Measurements from ENCODE around the gene NPL.

Gene NPL

GRCh38 chr1:182848736-182849135 lies 59.2 kb downstream of the NPL start:
- H3K27ac ChIP-seq (ENCODE audit: low read length) = no peak overlapping the region
- H3K4me3 ChIP-seq (ENCODE audit: low read length) = no peak overlapping the region
- H3K9me3 ChIP-seq (replicated peaks; ENCODE audit: insufficient read depth, low read length) = no peaks in the 10 kb centered on the region
- TF ChIP-seq EZH2 (optimal IDR thresholded peaks at IDR 0.05; ENCODE audit: low read depth, low read length) = no peak
- TF ChIP-seq EZH2phosphoT487 (IDR thresholded peaks at IDR 0.05; ENCODE audit: low read length) = no peak
- TF ChIP-seq, protein P1, sequence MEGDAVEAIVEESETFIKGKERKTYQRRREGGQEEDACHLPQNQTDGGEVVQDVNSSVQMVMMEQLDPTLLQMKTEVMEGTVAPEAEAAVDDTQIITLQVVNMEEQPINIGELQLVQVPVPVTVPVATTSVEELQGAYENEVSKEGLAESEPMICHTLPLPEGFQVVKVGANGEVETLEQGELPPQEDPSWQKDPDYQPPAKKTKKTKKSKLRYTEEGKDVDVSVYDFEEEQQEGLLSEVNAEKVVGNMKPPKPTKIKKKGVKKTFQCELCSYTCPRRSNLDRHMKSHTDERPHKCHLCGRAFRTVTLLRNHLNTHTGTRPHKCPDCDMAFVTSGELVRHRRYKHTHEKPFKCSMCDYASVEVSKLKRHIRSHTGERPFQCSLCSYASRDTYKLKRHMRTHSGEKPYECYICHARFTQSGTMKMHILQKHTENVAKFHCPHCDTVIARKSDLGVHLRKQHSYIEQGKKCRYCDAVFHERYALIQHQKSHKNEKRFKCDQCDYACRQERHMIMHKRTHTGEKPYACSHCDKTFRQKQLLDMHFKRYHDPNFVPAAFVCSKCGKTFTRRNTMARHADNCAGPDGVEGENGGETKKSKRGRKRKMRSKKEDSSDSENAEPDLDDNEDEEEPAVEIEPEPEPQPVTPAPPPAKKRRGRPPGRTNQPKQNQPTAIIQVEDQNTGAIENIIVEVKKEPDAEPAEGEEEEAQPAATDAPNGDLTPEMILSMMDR (IDR thresholded peaks at IDR 0.05; ENCODE audit: low read length) = no peak
- no peaks in the 10 kb centered on the region for H3K4me1 ChIP-seq (ENCODE audit: low read length)
- H3K4me2 ChIP-seq (ENCODE audit: low read depth, low read length) = no peak overlapping the region
- no peak overlapping the region for H2AFZ ChIP-seq (ENCODE audit: low read length)
- H3K27me3 ChIP-seq (replicated peaks; ENCODE audit: insufficient read depth, low read length) = no peaks in the 10 kb centered on the region
- H3K36me3 ChIP-seq (replicated peaks; ENCODE audit: insufficient read depth, low read length) = peaks cover 36% of the 10 kb centered on the region
- H3K9me2 ChIP-seq (replicated peaks; ENCODE audit: insufficient read depth, low read length) = no peaks in the 10 kb centered on the region
- peaks cover 64% of the 10 kb centered on the region for H4K20me1 ChIP-seq (ENCODE audit: insufficient read depth, low read length)
- peaks cover 4% of the 10 kb centered on the region; the same call in 1 of the 2 replicates for H3F3A ChIP-seq (ENCODE audit: insufficient read depth, low read length)
- DNase-seq = no peak
- no peak overlapping the region for H3K9ac ChIP-seq (ENCODE audit: low read length)
- H3K79me2 ChIP-seq (ENCODE audit: low read length) = peaks cover 100% of the 10 kb centered on the region

- H3K27ac ChIP-seq (ENCODE audit: low read length) = no peak overlapping the region
- no peaks in the 10 kb centered on the region for H3K4me1 ChIP-seq (ENCODE audit: low read length)
- no peak for TF ChIP-seq EZH2 (optimal IDR thresholded peaks at IDR 0.05; ENCODE audit: low read depth, low read length)
- TF ChIP-seq, protein P1 (IDR thresholded peaks at IDR 0.05; ENCODE audit: low read length) = no peak
- peaks cover 56% of the 10 kb centered on the region for H4K20me1 ChIP-seq (ENCODE audit: insufficient read depth, low read length)
- H3K27me3 ChIP-seq (replicated peaks; ENCODE audit: insufficient read depth, low read length) = no peaks in the 10 kb centered on the region
- DNase-seq = no peak
- H3K9me3 ChIP-seq (replicated peaks; ENCODE audit: insufficient read depth, low read length) = no peaks in the 10 kb centered on the region
- no peak overlapping the region for H3K4me3 ChIP-seq (ENCODE audit: low read length)
- H3K9me2 ChIP-seq (replicated peaks; ENCODE audit: insufficient read depth, low read length) = no peaks in the 10 kb centered on the region
- H2AFZ ChIP-seq (ENCODE audit: low read length) = no peak overlapping the region
- peaks cover 99% of the 10 kb centered on the region for H3K79me2 ChIP-seq (ENCODE audit: low read length)
- peaks cover 4% of the 10 kb centered on the region; the same call in 1 of the 2 replicates for H3F3A ChIP-seq (ENCODE audit: insufficient read depth, low read length)
- no peak overlapping the region for H3K9ac ChIP-seq (ENCODE audit: low read length)
- peaks cover 44% of the 10 kb centered on the region for H3K36me3 ChIP-seq (replicated peaks; ENCODE audit: insufficient read depth, low read length)
- H3K4me2 ChIP-seq (ENCODE audit: low read depth, low read length) = no peak overlapping the region
Measured at GRCh38 chr1:182850319-182850718, 60.7 kb downstream of the NPL start.

DNA sequence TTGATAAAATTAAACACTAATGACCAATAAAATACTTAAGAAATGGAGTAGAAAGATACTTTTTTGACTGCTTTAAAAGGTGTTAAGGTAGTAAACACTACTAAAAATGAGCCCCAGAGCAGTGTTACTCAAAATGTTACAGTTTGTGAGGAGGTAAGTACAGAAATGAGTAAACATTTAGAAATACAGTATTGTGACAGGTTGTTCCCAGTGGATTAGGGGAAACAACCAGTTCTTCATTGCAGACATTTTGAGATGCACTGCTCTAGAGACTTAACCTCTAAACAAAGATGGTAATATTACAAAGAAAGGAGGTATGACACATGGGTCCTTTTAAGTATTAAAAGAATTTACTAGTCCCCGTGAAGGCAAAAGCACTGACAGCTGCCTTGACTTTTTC lies 62.3 kb downstream of the NPL start:
- no peak overlapping the region for H3K9ac ChIP-seq (ENCODE audit: low read length)
- H3K4me3 ChIP-seq (ENCODE audit: low read length) = no peak overlapping the region
- H3K4me1 ChIP-seq (ENCODE audit: low read length) = no peaks in the 10 kb centered on the region
- H3K9me3 ChIP-seq (replicated peaks; ENCODE audit: insufficient read depth, low read length) = no peaks in the 10 kb centered on the region
- peaks cover 96% of the 10 kb centered on the region for H3K79me2 ChIP-seq (ENCODE audit: low read length)
- peaks cover 3% of the 10 kb centered on the region; the same call in 1 of the 2 replicates for H3F3A ChIP-seq (ENCODE audit: insufficient read depth, low read length)
- H2AFZ ChIP-seq (ENCODE audit: low read length) = no peak overlapping the region
- H4K20me1 ChIP-seq (ENCODE audit: insufficient read depth, low read length) = peaks cover 41% of the 10 kb centered on the region
- DNase-seq = no peak
- H3K27ac ChIP-seq (ENCODE audit: low read length) = no peak overlapping the region
- no peaks in the 10 kb centered on the region for H3K9me2 ChIP-seq (replicated peaks; ENCODE audit: insufficient read depth, low read length)
- no peaks in the 10 kb centered on the region for H3K27me3 ChIP-seq (replicated peaks; ENCODE audit: insufficient read depth, low read length)
- no peak overlapping the region for H3K4me2 ChIP-seq (ENCODE audit: low read depth, low read length)
- TF ChIP-seq, protein P1 (IDR thresholded peaks at IDR 0.05; ENCODE audit: low read length) = no peak
- TF ChIP-seq EZH2phosphoT487 (IDR thresholded peaks at IDR 0.05; ENCODE audit: low read length) (no peak), EZH2 (optimal IDR thresholded peaks at IDR 0.05; ENCODE audit: low read depth, low read length) (no peak)
- H3K36me3 ChIP-seq (replicated peaks; ENCODE audit: insufficient read depth, low read length) = peaks cover 51% of the 10 kb centered on the region

Measured in MM.1S (cell line).